ENCODE results near the gene PLAU. TPM values are rescaled to one million over a fixed set of nuclear protein-coding genes. Genes with fewer than 3 reads are reported as not detected.

Gene PLAU
- total and polyA plus RNA-seq, 9 of the 15 experiments (the other 6 are each of a cell fraction or from before 2014, with no cell fraction given) = 2.1 to 16.9 (median 3.3) TPM

GRCh38 chr10:73906524-73907447 is 4.1 kb upstream of the PLAU start (continued):
- no peak for TF ChIP-seq FOXK2 (conservative IDR thresholded peaks at IDR 0.05 in 1 of 2, IDR thresholded peaks at IDR 0.05 in 1 of 2; ENCODE audit: low read depth in 2 of 2)
- TF ChIP-seq SMARCA4 (IDR thresholded peaks at IDR 0.05) = peak; percentile 39; the same call in 1 of the 2 replicates
- TF ChIP-seq HDAC8 (tag; IDR thresholded peaks at IDR 0.05) = peak; percentile 20
- peak; percentile 57 to 95; a peak in 3 of 4 replicates for TF ChIP-seq TEAD1 (CRISPR knock-in tag; IDR thresholded peaks at IDR 0.05)
- TF ChIP-seq JUN (IDR thresholded peaks at IDR 0.05; ENCODE audit: borderline replicate concordance, low read depth, low read length) = peak; percentile 32; the same call in 1 of the 2 replicates
- no peak for TF ChIP-seq JUN (CRISPR knock-in tag; IDR thresholded peaks at IDR 0.05; ENCODE audit: borderline replicate concordance)
- TF ChIP-seq ZNF232 (CRISPR knock-in tag; IDR thresholded peaks at IDR 0.05) = 0 out of 2 replicates have a peak, but pooled peaks have one; percentile 49
- TF ChIP-seq ATF3 (IDR thresholded peaks at IDR 0.05) = peak; percentile 21; the same call in 1 of the 2 replicates
- no peak for TF ChIP-seq ATF3 (CRISPR knock-in tag; conservative IDR thresholded peaks at IDR 0.05)
- 0 out of 2 replicates have a peak, but pooled peaks have one; percentile 12 for TF ChIP-seq FOXP1 (CRISPR knock-in tag; IDR thresholded peaks at IDR 0.05)
- TF ChIP-seq ARID1B (IDR thresholded peaks at IDR 0.05) = peak; percentile 15; the same call in 1 of the 2 replicates
- no peak for TF ChIP-seq ZNF586 (CRISPR knock-in tag; conservative IDR thresholded peaks at IDR 0.05)
- peak; percentile 85 for TF ChIP-seq ZNF395 (CRISPR knock-in tag; IDR thresholded peaks at IDR 0.05)
- TF ChIP-seq PHF8 (IDR thresholded peaks at IDR 0.05; ENCODE audit: borderline replicate concordance, low read length) = peak; percentile 10; the same call in 1 of the 2 replicates
- peak in 1 of 2 experiments; percentile 27; a peak in 1 of 4 replicates for TF ChIP-seq HDAC1 (IDR thresholded peaks at IDR 0.05)
- TF ChIP-seq TAF7 (tag; IDR thresholded peaks at IDR 0.05) = no peak
- peak; percentile 28; the same call in 1 of the 2 replicates for TF ChIP-seq CTBP1 (IDR thresholded peaks at IDR 0.05; ENCODE audit: borderline replicate concordance)

Measured in K562 (cell line).